Neural crest cell (in vitro differentiated cells): ENCODE data around the gene WDR17. TPM values are rescaled to one million over a fixed set of nuclear protein-coding genes. Genes with fewer than 3 reads are reported as not detected.

Experiments used
- DNase-seq: peaks from one replicate; pipeline ENCODE4 v3.0.0; 2021; ENCODE audit warnings: low read depth, mixed read lengths, low spot score
- H3K27ac Mint-ChIP-seq: one replicate; pipeline ENCODE4 v1.8.0; 2021; ENCODE audit warnings: mild to moderate bottlenecking, mixed read lengths; ENCODE audit not compliant: unreplicated experiment
- H3K27me3 Mint-ChIP-seq: 2 replicates; pipeline ENCODE4 v1.8.0; 2021; ENCODE audit warnings: low read depth, mild to moderate bottlenecking, mixed read lengths
- H3K36me3 Mint-ChIP-seq: 2 replicates; pipeline ENCODE4 v1.8.0; 2021; ENCODE audit warnings: low read depth, mild to moderate bottlenecking, mixed read lengths
- H3K4me1 Mint-ChIP-seq: 2 replicates; pipeline ENCODE4 v1.8.0; 2021; ENCODE audit warnings: mixed read lengths
- H3K4me3 Mint-ChIP-seq: one replicate; pipeline ENCODE4 v1.8.0; 2021; ENCODE audit warnings: mild to moderate bottlenecking, mixed read lengths
- H3K9me3 Mint-ChIP-seq: 2 replicates; pipeline ENCODE4 v1.8.0; 2021; ENCODE audit warnings: mixed read lengths
- total RNA-seq: library from RNA; stranded (reverse); gene quantifications from 2 replicates; pipeline ENCODE4 v1.2.1, GENCODE V29; 2021
- TF ChIP-seq, protein P1 (sequence below): fragments of 200-600 bp; sonication (generic); conservative IDR thresholded peaks from 2 replicates; pipeline ENCODE4 v1.5.0; 2021; ENCODE audit warnings: antibody characterized with exemption, mild to moderate bottlenecking

The WDR17 gene
- total RNA-seq, 1 donor from 2014 or later: 8.7 TPM

DNA sequence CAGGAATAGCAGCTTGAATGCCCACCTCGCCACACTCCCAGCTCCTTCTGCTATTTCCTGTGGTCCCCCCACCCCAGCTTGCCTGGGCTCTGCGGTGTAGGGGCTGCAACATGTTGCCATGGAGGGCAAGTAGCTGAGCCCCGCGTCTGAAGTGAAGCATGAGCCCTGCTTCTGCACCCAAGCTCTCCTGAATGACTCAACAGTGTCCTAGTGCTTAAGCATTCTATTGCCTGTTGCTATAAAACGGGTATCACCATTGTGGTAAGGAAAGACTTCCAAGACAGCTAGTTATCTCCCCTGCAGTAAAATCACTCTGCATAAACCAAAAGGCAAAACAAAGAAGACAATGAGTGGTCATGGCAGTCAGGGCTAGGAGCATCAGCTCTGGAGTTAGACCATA lies 161.1 kb downstream of the WDR17 start:
- TF ChIP-seq, protein P1, sequence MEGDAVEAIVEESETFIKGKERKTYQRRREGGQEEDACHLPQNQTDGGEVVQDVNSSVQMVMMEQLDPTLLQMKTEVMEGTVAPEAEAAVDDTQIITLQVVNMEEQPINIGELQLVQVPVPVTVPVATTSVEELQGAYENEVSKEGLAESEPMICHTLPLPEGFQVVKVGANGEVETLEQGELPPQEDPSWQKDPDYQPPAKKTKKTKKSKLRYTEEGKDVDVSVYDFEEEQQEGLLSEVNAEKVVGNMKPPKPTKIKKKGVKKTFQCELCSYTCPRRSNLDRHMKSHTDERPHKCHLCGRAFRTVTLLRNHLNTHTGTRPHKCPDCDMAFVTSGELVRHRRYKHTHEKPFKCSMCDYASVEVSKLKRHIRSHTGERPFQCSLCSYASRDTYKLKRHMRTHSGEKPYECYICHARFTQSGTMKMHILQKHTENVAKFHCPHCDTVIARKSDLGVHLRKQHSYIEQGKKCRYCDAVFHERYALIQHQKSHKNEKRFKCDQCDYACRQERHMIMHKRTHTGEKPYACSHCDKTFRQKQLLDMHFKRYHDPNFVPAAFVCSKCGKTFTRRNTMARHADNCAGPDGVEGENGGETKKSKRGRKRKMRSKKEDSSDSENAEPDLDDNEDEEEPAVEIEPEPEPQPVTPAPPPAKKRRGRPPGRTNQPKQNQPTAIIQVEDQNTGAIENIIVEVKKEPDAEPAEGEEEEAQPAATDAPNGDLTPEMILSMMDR: no peak
- Mint-ChIP-seq H3K4me1 (no peaks in the 10 kb centered on the region), H3K4me3 (no peak overlapping the region), H3K27me3 (no peaks in the 10 kb centered on the region), H3K9me3 (no peaks in the 10 kb centered on the region), H3K36me3 (no peaks in the 10 kb centered on the region), H3K27ac (no peak overlapping the region)
- no peak for DNase-seq

DNA sequence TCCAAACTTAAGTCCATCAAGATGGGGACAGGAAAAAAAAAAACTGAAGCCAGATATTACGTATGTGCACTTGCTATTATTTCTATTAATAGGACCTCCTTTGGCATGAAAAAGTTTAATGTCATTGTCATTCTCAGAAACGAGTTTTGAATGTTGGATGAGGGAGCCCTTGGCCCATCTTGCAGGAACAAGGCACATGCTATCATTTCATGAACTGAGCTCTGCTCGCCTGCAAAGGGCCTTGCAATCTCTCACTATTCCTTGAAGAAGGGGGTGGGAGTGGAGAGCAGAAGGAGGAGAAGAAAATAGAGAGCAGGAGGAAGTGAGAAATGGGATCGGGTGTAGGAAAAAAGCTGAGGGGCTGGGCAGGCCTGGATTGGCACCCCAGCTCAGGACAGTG lies 164.0 kb downstream of the WDR17 start:
- H3K27ac Mint-ChIP-seq: no peak overlapping the region
- no peak for DNase-seq
- no peaks in the 10 kb centered on the region for H3K36me3 Mint-ChIP-seq
- H3K9me3 Mint-ChIP-seq: no peaks in the 10 kb centered on the region
- no peaks in the 10 kb centered on the region for H3K27me3 Mint-ChIP-seq
- H3K4me3 Mint-ChIP-seq: no peak overlapping the region
- TF ChIP-seq, protein P1: no peak
- no peaks in the 10 kb centered on the region for H3K4me1 Mint-ChIP-seq

Other genes starting within 250 kb of the WDR17 start
- 0.44 TPM in 1 of 2 replicates, not detected in the other for gene SPATA4, start 129.7 kb downstream of the WDR17 start, total RNA-seq
- not detected in 2 replicates for gene ASB5, start 203.4 kb downstream of the WDR17 start, total RNA-seq